Fibroblast of lung (primary cell): ENCODE data around the gene ASAP2. TPM values are rescaled to one million over a fixed set of nuclear protein-coding genes. Genes with fewer than 3 reads are reported as not detected.

Source experiments
- DNase-seq, 2 donors: peaks; one replicate each; pipeline versions ENCODE4 v3.0.0 to v3.0.0-alpha.2; 2010; ENCODE audit warnings: low read depth in 2 of 2
- H2AFZ ChIP-seq: 2 replicates; pipeline ENCODE4 v1.5.1; 2012; ENCODE audit warnings: low read length, control low read depth, inconsistent platforms
- H3K27ac ChIP-seq: 2 replicates; pipeline ENCODE4 v1.5.1; 2011; ENCODE audit warnings: low read length, control low read depth; ENCODE audit not compliant: insufficient read depth
- H3K27me3 ChIP-seq: 2 replicates; pipeline ENCODE4 v1.5.1; 2011; ENCODE audit warnings: mild to moderate bottlenecking, low read length; ENCODE audit not compliant: control insufficient read depth, insufficient read depth
- H3K36me3 ChIP-seq: 2 replicates; pipeline ENCODE4 v1.5.1; 2011; ENCODE audit warnings: low read length; ENCODE audit not compliant: control insufficient read depth, insufficient read depth
- H3K4me1 ChIP-seq: 2 replicates; pipeline ENCODE4 v1.5.1; 2011; ENCODE audit warnings: low read length; ENCODE audit not compliant: control insufficient read depth, insufficient read depth; ENCODE audit errors: extremely low read depth
- H3K4me2 ChIP-seq: 2 replicates; pipeline ENCODE4 v1.5.1; 2011; ENCODE audit warnings: low read length, control low read depth; ENCODE audit not compliant: insufficient read depth; ENCODE audit errors: extremely low read depth
- H3K4me3 ChIP-seq, 4 experiments: fragments of 200-600 bp in 1 of 4; sonication (generic) in 1 of 4; replicated peaks in 1 of 4; 2 replicates each; pipeline ENCODE4 v1.5.1; 2011 to 2016; ENCODE audit warnings: low read length in 4 of 4, low read depth in 3 of 4, mild to moderate bottlenecking in 3 of 4, control low read depth in 2 of 4, inconsistent platforms in 1 of 4, mixed read lengths in 1 of 4; ENCODE audit not compliant: insufficient read depth in 1 of 4; ENCODE audit errors: control extremely low read depth in 1 of 4
- H3K79me2 ChIP-seq: 2 replicates; pipeline ENCODE4 v1.5.1; 2012; ENCODE audit warnings: mild to moderate bottlenecking, low read length, inconsistent platforms; ENCODE audit not compliant: control insufficient read depth, insufficient read depth
- H3K9ac ChIP-seq: 2 replicates; pipeline ENCODE4 v1.5.1; 2011; ENCODE audit warnings: mild to moderate bottlenecking, low read length, control low read depth; ENCODE audit not compliant: insufficient read depth
- H3K9me3 ChIP-seq: 2 replicates; pipeline ENCODE4 v1.5.1; 2012; ENCODE audit warnings: low read depth, low read length; ENCODE audit not compliant: control insufficient read depth, insufficient read depth
- H4K20me1 ChIP-seq: 2 replicates; pipeline ENCODE4 v1.5.1; 2011; ENCODE audit warnings: low read length; ENCODE audit not compliant: control insufficient read depth, insufficient read depth; ENCODE audit errors: extremely low read depth
- EZH2 ChIP-seq: IDR thresholded peaks from 2 replicates; pipeline ENCODE4 v1.5.1; 2012; ENCODE audit warnings: low read length, control low read depth, mild to moderate bottlenecking; ENCODE audit errors: missing control alignments
- polyA plus RNA-seq, 2 donors: library from polyadenylated mRNA; depleted of rRNA in 1 of 2; stranded (reverse) in 1 of 2; unstranded in 1 of 2; fragments of >200 nt; gene quantifications; 2 replicates each; pipeline ENCODE4 v1.2.1, GENCODE V29; 2011 to 2012; ENCODE audit warnings: missing spikeins in 1 of 2
- total RNA-seq: library from RNA; depleted of rRNA; stranded (reverse); fragments of >200 nt; gene quantifications from 2 replicates; pipeline ENCODE4 v1.2.1, GENCODE V29; 2014
- TF ChIP-seq, protein P1 (sequence below), 2 donors: IDR thresholded peaks in 1 of 2; conservative IDR thresholded peaks in 1 of 2; 1 replicate in 1 of 2; 2 replicates in 1 of 2; pipeline ENCODE4 v1.5.1; 2011 to 2012; ENCODE audit warnings: low read length in 2 of 2, control low read depth in 1 of 2, inconsistent platforms in 1 of 2, low read depth in 1 of 2, mild to moderate bottlenecking in 1 of 2

Gene ASAP2
- total and polyA plus RNA-seq, 2 donors (not counting 1 experiment from before 2014, with no cell fraction given): 19.2 to 19.9 TPM

DNA sequence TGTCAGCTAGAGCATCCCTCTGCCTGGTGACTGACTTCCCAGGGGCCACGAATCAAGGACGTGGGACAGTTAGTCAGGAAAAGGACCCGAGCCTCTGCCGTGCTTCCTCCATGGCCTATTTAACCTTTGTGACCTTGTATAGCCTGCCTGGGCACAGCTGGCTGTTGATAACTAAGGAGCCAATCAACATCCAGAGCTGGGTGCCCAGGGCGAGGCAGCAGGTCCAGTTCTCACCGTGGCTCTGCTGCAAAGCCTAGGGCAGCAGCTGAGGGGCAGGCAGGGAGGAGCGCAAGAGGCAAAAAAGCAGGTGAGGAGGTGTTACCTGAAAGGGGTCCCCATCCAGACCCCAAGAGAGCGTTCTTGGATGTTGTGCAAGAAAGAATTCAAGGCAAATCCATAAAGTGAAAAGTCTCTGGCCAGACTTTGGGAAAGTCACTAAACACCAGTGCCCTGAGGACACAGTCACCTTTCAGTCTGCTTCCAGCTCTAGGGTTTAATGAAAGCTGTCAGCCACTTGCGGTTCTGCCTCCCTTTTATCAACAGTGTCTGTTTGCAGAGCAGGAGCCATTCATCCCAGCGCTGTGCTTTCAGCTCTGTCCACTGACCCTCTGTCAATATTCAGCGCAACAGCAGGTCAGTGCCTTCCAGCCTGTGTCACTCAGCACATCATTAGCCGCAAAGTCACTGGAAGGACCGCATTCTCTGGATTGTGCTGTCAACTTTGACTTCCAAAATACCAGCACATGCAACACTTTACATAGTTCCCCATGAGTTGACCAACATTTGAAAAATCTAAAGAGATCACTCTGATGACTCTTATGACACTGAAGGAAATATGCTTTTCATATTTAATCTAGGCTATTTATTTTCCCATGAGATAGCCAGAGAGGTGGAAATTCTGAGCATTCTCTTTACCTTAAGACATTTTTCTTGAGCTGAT is 38.6 kb upstream of the ASAP2 start:
- no peak overlapping the region for H2AFZ ChIP-seq
- no peak for TF ChIP-seq EZH2
- TF ChIP-seq, protein P1, sequence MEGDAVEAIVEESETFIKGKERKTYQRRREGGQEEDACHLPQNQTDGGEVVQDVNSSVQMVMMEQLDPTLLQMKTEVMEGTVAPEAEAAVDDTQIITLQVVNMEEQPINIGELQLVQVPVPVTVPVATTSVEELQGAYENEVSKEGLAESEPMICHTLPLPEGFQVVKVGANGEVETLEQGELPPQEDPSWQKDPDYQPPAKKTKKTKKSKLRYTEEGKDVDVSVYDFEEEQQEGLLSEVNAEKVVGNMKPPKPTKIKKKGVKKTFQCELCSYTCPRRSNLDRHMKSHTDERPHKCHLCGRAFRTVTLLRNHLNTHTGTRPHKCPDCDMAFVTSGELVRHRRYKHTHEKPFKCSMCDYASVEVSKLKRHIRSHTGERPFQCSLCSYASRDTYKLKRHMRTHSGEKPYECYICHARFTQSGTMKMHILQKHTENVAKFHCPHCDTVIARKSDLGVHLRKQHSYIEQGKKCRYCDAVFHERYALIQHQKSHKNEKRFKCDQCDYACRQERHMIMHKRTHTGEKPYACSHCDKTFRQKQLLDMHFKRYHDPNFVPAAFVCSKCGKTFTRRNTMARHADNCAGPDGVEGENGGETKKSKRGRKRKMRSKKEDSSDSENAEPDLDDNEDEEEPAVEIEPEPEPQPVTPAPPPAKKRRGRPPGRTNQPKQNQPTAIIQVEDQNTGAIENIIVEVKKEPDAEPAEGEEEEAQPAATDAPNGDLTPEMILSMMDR (conservative IDR thresholded peaks at IDR 0.05 in 1 of 2, IDR thresholded peaks at IDR 0.05 in 1 of 2; ENCODE audit: low read depth in 1 of 2, low read length in 2 of 2): no peak
- H3K79me2 ChIP-seq: no peaks in the 10 kb centered on the region
- H3K4me3 ChIP-seq: no peak overlapping the region
- no peaks in the 10 kb centered on the region for H3K9me3 ChIP-seq
- no peak overlapping the region for H3K4me2 ChIP-seq
- no peak for DNase-seq
- H3K9ac ChIP-seq: no peak overlapping the region
- H3K4me1 ChIP-seq: peaks cover 7% of the 10 kb centered on the region
- H3K27me3 ChIP-seq: no peaks in the 10 kb centered on the region
- no peaks in the 10 kb centered on the region for H3K36me3 ChIP-seq
- H3K27ac ChIP-seq: no peak overlapping the region
- H4K20me1 ChIP-seq: no peaks in the 10 kb centered on the region

DNA sequence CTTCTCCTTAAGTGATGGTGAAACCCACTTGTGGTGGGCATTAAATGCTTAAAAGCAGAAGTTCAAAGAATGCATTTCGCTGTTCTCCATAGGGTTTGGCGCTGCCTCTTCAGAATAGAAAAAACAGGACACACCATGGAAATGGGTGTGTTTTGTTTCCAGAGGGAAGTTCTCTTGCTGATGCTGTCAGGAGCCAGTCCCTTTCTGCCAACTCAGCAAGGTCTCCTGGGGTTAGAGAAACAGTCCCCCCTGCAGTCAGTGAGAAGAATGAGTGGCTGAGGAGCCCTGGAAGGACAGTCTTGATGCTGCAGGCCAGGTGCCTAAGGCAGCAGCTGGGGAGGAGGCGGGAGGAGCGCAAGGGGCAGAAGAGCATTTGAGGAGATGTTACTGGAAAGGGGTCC is 37.8 kb upstream of the ASAP2 start:
- Histone ChIP-seq H3K79me2 (no peaks in the 10 kb centered on the region), H2AFZ (no peak overlapping the region)

DNA sequence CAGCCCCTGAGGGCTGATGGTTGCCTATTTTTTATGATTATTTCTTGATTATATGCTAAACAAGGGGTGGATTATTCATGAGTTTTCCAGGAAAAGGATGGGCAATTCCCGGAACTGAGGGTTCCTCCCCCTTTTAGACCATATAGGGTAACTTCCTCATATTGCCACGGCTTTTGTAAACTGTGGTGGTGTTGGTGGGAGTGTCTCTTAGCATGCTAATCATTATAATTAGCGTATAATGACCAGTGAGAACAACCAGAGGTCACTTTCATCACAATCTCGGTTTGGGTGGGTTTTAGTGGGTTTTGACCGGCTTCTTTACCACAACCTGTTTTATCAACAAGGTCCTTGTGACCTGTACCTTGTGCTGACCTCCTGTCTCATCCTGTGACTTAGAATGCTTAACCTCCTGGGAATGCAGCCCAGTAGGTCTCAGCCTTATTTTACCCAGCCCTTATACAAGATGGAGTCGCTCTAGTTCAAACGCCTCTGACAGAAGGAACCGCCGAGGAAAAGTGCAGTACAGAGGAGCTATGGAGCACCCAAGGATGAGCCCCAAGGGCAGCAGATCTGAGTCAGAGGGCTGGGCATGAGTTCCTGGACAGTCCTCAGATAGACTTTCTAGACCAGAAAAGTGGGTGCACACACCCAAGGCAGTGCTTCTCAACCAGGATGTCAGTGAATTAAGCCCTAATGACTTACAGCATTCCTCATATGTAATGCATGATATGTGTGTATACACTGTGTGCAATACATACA is 37.1 kb upstream of the ASAP2 start:
- DNase-seq: no peak
- no peaks in the 10 kb centered on the region for H3K9me3 ChIP-seq

More for the DNA sequence above, 37.8 kb upstream of the ASAP2 start:
- DNase-seq: no peak
- Histone ChIP-seq H3K4me2 (no peak overlapping the region), H3K27ac (no peak overlapping the region), H4K20me1 (no peaks in the 10 kb centered on the region), H3K9ac (no peak overlapping the region), H3K36me3 (no peaks in the 10 kb centered on the region), H3K27me3 (no peaks in the 10 kb centered on the region), H3K4me3 (no peak overlapping the region), H3K4me1 (peaks cover 3% of the 10 kb centered on the region), H3K9me3 (no peaks in the 10 kb centered on the region)
- TF ChIP-seq, protein P1 (conservative IDR thresholded peaks at IDR 0.05 in 1 of 2, IDR thresholded peaks at IDR 0.05 in 1 of 2; ENCODE audit: low read depth in 1 of 2, low read length in 2 of 2): no peak

More for the DNA sequence above, 37.1 kb upstream of the ASAP2 start:
- TF ChIP-seq, protein P1 (conservative IDR thresholded peaks at IDR 0.05 in 1 of 2, IDR thresholded peaks at IDR 0.05 in 1 of 2; ENCODE audit: low read depth in 1 of 2, low read length in 2 of 2): no peak
- TF ChIP-seq EZH2: no peak
- Histone ChIP-seq H3K79me2 (no peaks in the 10 kb centered on the region), H3K9ac (no peak overlapping the region), H3K36me3 (no peaks in the 10 kb centered on the region), H3K4me1 (peaks cover 2% of the 10 kb centered on the region), H2AFZ (no peak overlapping the region), H4K20me1 (no peaks in the 10 kb centered on the region), H3K27me3 (no peaks in the 10 kb centered on the region), H3K4me2 (no peak overlapping the region), H3K27ac (no peak overlapping the region), H3K4me3 (no peak overlapping the region)
